Islet precursor cell (in vitro differentiated cells): Measurements from ENCODE around the gene CCNT2.
"Not testable (repeated sequence)": the region's sequence is repeated elsewhere in the genome, so short reads cannot be mapped to it uniquely, and the experiment has no call there.

ENCODE experiments used
- DNase-seq: peaks from one replicate; pipeline ENCODE4 v3.0.0-alpha.2; 2018

The CCNT2 gene

GRCh38 chr2:134918526-134919340 lies at the start of gene CCNT2:
TSS of gene CCNT2 (plus strand) at chr2:134918822. CDS start at chr2:134918855, 33 bp downstream.
- peak; percentile 99 for DNase-seq

- DNase-seq = no peak
These were observed 48.5 kb upstream of the CCNT2 start for GRCh38 chr2:134869946-134870736.

GRCh38 chr2:134873152-134873551 lies 45.5 kb upstream of the CCNT2 start:
- no peak for DNase-seq

GRCh38 chr2:134875309-134875708 lies 43.3 kb upstream of the CCNT2 start:
- DNase-seq = no peak

GRCh38 chr2:134882773-134883172 lies 35.8 kb upstream of the CCNT2 start:
- no peak for DNase-seq

GRCh38 chr2:134883552-134884293 lies 34.9 kb upstream of the CCNT2 start:
- no peak for DNase-seq

- no peak for DNase-seq
These were observed 34.2 kb upstream of the CCNT2 start for GRCh38 chr2:134884435-134884834.

GRCh38 chr2:134892282-134893035 lies 26.2 kb upstream of the CCNT2 start:
- no peak for DNase-seq

GRCh38 chr2:134897932-134898331 lies 20.7 kb upstream of the CCNT2 start:
- DNase-seq = no peak

- DNase-seq = no peak
These were observed 19.4 kb upstream of the CCNT2 start for GRCh38 chr2:134899204-134899603.

GRCh38 chr2:134900151-134900550 lies 18.5 kb upstream of the CCNT2 start:
- DNase-seq = no peak

- DNase-seq = peak; percentile 48
These were observed 14.9 kb upstream of the CCNT2 start for GRCh38 chr2:134903701-134904100.

- DNase-seq = no peak
These were observed 13.5 kb upstream of the CCNT2 start for GRCh38 chr2:134905168-134905567.

GRCh38 chr2:134906726-134907125 lies 11.9 kb upstream of the CCNT2 start:
- peak; percentile 89 for DNase-seq

- DNase-seq = not testable (repeated sequence)
These were observed 11.0 kb upstream of the CCNT2 start for GRCh38 chr2:134907441-134908116.

GRCh38 chr2:134910763-134911399 lies 7.7 kb upstream of the CCNT2 start:
- no peak for DNase-seq

GRCh38 chr2:134911400-134911785 lies 7.2 kb upstream of the CCNT2 start:
- DNase-seq = no peak

GRCh38 chr2:134912361-134912760 lies 6.3 kb upstream of the CCNT2 start:
- DNase-seq = no peak

GRCh38 chr2:134917360-134917865 lies 1.2 kb upstream of the CCNT2 start:
- DNase-seq = no peak

GRCh38 chr2:134917888-134918525 lies 615 bp upstream of the CCNT2 start:
- DNase-seq = no peak
